HepG2 (cell line): Measurements from ENCODE around the gene CTNND1. TPM values are rescaled to one million over a fixed set of nuclear protein-coding genes. Genes with fewer than 3 reads are reported as not detected.
A peak's percentile ranks its signal among the peaks of the same experiment; 100 is the strongest.

Experiments used
- CENPT ChIP-seq: sonication (generic); formaldehyde crosslinking; IDR thresholded peaks from 2 replicates; pipeline ENCODE4 v1.8.0; 2022; ENCODE audit warnings: low read depth, mild to moderate bottlenecking, moderate library complexity, missing genetic modification reagents
- FIP1L1 ChIP-seq: fragments of 200-400 bp; formaldehyde crosslinking; IDR thresholded peaks from 2 replicates; pipeline ENCODE4 v1.6.1; 2018; ENCODE audit warnings: low read depth, mild to moderate bottlenecking, low read length, moderate library complexity, borderline replicate concordance; ENCODE audit not compliant: insufficient read depth
- HDAC2 ChIP-seq: sonication (generic); formaldehyde crosslinking; IDR thresholded peaks from 2 replicates; pipeline ENCODE4 v1.4.0; 2020; ENCODE audit warnings: missing genetic modification reagents
- HHEX ChIP-seq: IDR thresholded peaks from 2 replicates; pipeline ENCODE4 v1.6.1; 2016; ENCODE audit warnings: control low read depth
- HINFP ChIP-seq: sonication (generic); formaldehyde crosslinking; IDR thresholded peaks from 2 replicates; pipeline ENCODE4 v1.4.0; 2020; ENCODE audit warnings: low read depth, mild to moderate bottlenecking, missing genetic modification reagents
- HMGXB4 ChIP-seq, 2 experiments: sonication (generic) in 1 of 2; formaldehyde crosslinking in 1 of 2; IDR thresholded peaks; 2 replicates each; pipeline versions ENCODE4 v1.4.0 to v1.6.1; 2018 to 2020; ENCODE audit warnings: missing genetic modification reagents in 2 of 2, borderline replicate concordance in 1 of 2, low read depth in 1 of 2, mild to moderate bottlenecking in 1 of 2, missing biosample characterization in 1 of 2
- HOXA9 ChIP-seq: sonication (generic); formaldehyde crosslinking; IDR thresholded peaks from 2 replicates; pipeline ENCODE4 v1.8.1; 2022; ENCODE audit warnings: missing genetic modification reagents, mild to moderate bottlenecking, moderate library complexity, borderline replicate concordance
- KLF6 ChIP-seq: IDR thresholded peaks from 2 replicates; pipeline ENCODE4 v1.8.0; 2016; ENCODE audit warnings: missing biosample characterization, missing genetic modification reagents
- KMT2B ChIP-seq: IDR thresholded peaks from 2 replicates; pipeline ENCODE4 v1.6.1; 2016; ENCODE audit warnings: missing genetic modification reagents, missing compliant biosample characterization
- MTA3 ChIP-seq: sonication (generic); formaldehyde crosslinking; IDR thresholded peaks from 2 replicates; pipeline ENCODE4 v1.4.0; 2020; ENCODE audit warnings: missing genetic modification reagents
- PTBP1 ChIP-seq: fragments of 200-400 bp; formaldehyde crosslinking; IDR thresholded peaks from 2 replicates; pipeline ENCODE4 v1.6.1; 2018; ENCODE audit warnings: low read length, low read depth; ENCODE audit not compliant: poor library complexity, severe bottlenecking
- RAD21 ChIP-seq: fragments of 450-650 bp; formaldehyde crosslinking; IDR thresholded peaks from 2 replicates; pipeline ENCODE4 v1.5.0; 2020; ENCODE audit warnings: mild to moderate bottlenecking
- RXRA ChIP-seq: sonication (generic); formaldehyde crosslinking; IDR thresholded peaks from 2 replicates; pipeline ENCODE4 v1.5.1; 2020; ENCODE audit warnings: missing genetic modification reagents
- SKI ChIP-seq: fragments of 450-650 bp; IDR thresholded peaks from one replicate; pipeline ENCODE4 v1.6.1; 2018; ENCODE audit warnings: mild to moderate bottlenecking; ENCODE audit not compliant: partially characterized antibody
- TAF15 ChIP-seq: fragments of 200-400 bp; formaldehyde crosslinking; IDR thresholded peaks from one replicate; pipeline ENCODE4 v1.6.1; 2018; ENCODE audit warnings: mild to moderate bottlenecking, low read depth, low read length; ENCODE audit not compliant: poor library complexity, severe bottlenecking
- TEAD2 ChIP-seq: sonication (generic); formaldehyde crosslinking; IDR thresholded peaks from 2 replicates; pipeline ENCODE4 v1.9.0; 2021; ENCODE audit warnings: missing genetic modification reagents
- THAP8 ChIP-seq: sonication (generic); formaldehyde crosslinking; IDR thresholded peaks from 2 replicates; pipeline ENCODE4 v1.5.1; 2020; ENCODE audit warnings: missing genetic modification reagents, mild to moderate bottlenecking, borderline replicate concordance
- ZBTB46 ChIP-seq: sonication (generic); formaldehyde crosslinking; IDR thresholded peaks from 2 replicates; pipeline ENCODE4 v1.4.0; 2020; ENCODE audit warnings: mild to moderate bottlenecking, missing genetic modification reagents, borderline replicate concordance
- ZMYM3 ChIP-seq: sonication (generic); formaldehyde crosslinking; IDR thresholded peaks from 2 replicates; pipeline ENCODE4 v1.5.1; 2020; ENCODE audit warnings: mild to moderate bottlenecking, missing genetic modification reagents
- ZNF331 ChIP-seq: sonication (generic); formaldehyde crosslinking; IDR thresholded peaks from 2 replicates; pipeline ENCODE4 v1.4.0; 2020; ENCODE audit warnings: missing genetic modification reagents
- ZNF382 ChIP-seq: sonication (generic); formaldehyde crosslinking; IDR thresholded peaks from 2 replicates; pipeline ENCODE4 v1.5.0; 2020; ENCODE audit warnings: missing genetic modification reagents, mild to moderate bottlenecking, borderline replicate concordance
- ZNF589 ChIP-seq: sonication (generic); formaldehyde crosslinking; conservative IDR thresholded peaks from 2 replicates; pipeline ENCODE4 v1.8.0; 2022; ENCODE audit warnings: mild to moderate bottlenecking, moderate library complexity, missing genetic modification reagents
- ZSCAN30 ChIP-seq: sonication (generic); formaldehyde crosslinking; IDR thresholded peaks from 2 replicates; pipeline ENCODE4 v1.5.0; 2020; ENCODE audit warnings: mild to moderate bottlenecking, missing genetic modification reagents
- polyA plus RNA-seq, 8 experiments: library from polyadenylated mRNA; depleted of rRNA in 3 of 8; stranded (reverse) in 7 of 8; unstranded in 1 of 8; fragments of >200 nt; fragmentation: Illumina TruSeq in 4 of 8; extraction: Trizol in 4 of 8; gene quantifications; 2 replicates each; pipeline versions ENCODE4 v1.2.1 to v1.2.3, GENCODE V29; 2011 to 2016; ENCODE audit warnings: low read depth in 4 of 8, missing spikeins in 1 of 8, mixed read lengths in 1 of 8; ENCODE audit not compliant: insufficient read depth in 1 of 8
- total RNA-seq, 5 experiments: library from RNA; depleted of rRNA; stranded (reverse); fragments of >200 nt; fragmentation: Illumina TruSeq; extraction: Trizol; gene quantifications; 2 replicates each; pipeline ENCODE4 v1.2.3, GENCODE V29; 2016; ENCODE audit warnings: low read depth in 1 of 5

The CTNND1 gene
- total and polyA plus RNA-seq, 2 of the 13 experiments (the other 11 are each of a cell fraction or from before 2014, with no cell fraction given), result 117 to 128 TPM

GRCh38 chr11:57741132-57742086, 20.2 kb upstream of the CTNND1 start, which contains the start of gene SELENOH (continued):
- TF ChIP-seq HHEX (no peak), KLF6 (CRISPR knock-in tag) (no peak), CENPT (CRISPR knock-in tag) (0 out of 2 replicates have a peak, but pooled peaks have one; percentile 70), ZNF331 (CRISPR knock-in tag) (peak; percentile 80; the same call in 1 of the 2 replicates), RXRA (CRISPR knock-in tag) (peak; percentile 46; the same call in 1 of the 2 replicates), HDAC2 (peak; percentile 80), HINFP (CRISPR knock-in tag) (peak; percentile 65; the same call in 1 of the 2 replicates), ZNF589 (CRISPR knock-in tag) (no peak; the same call in 1 of the 2 replicates), FIP1L1 (no peak), MTA3 (no peak), THAP8 (no peak), ZNF382 (CRISPR knock-in tag) (no peak), ZBTB46 (CRISPR knock-in tag) (no peak), ZSCAN30 (CRISPR knock-in tag) (peak; percentile 89), RAD21 (CRISPR knock-in tag) (peak; percentile 53), TAF15 (peak; percentile 52), HMGXB4 (CRISPR knock-in tag; IDR thresholded peaks at IDR 0.05; ENCODE audit: borderline replicate concordance in 1 of 2, low read depth in 1 of 2) (peak; percentile 38 to 42; a peak in 1 of 4 replicates), SKI (no peak), HOXA9 (no peak), ZMYM3 (CRISPR knock-in tag) (no peak), KMT2B (CRISPR knock-in tag) (peak; percentile 71), TEAD2 (CRISPR knock-in tag) (no peak), PTBP1 (no peak)
